ENCODE results near the gene OR9Q1. TPM values are rescaled to one million over a fixed set of nuclear protein-coding genes. Genes with fewer than 3 reads are reported as not detected.

The OR9Q1 gene
- total RNA-seq, 2 donors from 2014 or later, result 0.61 TPM; not detected in 1

DNA sequence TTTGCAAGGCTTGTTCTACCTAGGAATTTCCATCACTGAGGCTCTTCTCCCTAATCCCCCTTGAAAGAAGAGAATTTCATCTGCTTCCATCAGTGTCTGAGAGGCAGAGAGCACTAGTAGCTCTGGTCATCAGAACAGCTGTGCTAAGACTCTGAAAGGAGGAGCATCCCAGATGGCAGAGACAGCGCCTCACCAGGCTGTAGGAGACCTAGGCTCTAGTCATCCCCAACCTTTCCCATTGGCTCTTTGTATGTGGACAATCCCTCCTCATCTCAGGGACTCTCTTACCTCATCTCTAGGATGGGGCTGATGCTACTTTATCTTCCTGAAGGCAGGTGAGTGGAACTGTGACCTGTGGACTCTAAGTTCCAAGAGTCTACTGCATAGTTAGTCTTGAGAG, 110.5 kb downstream of the OR9Q1 start:
- Mint-ChIP-seq H3K27ac (no peak overlapping the region), H3K9me3 (no peaks in the 10 kb centered on the region), H3K36me3 (ENCODE audit: low read depth) (no peaks in the 10 kb centered on the region), H3K27me3 (no peaks in the 10 kb centered on the region), H3K4me1 (no peaks in the 10 kb centered on the region), H3K4me3 (no peak overlapping the region)
- ATAC-seq (replicated peaks), result no peak

DNA sequence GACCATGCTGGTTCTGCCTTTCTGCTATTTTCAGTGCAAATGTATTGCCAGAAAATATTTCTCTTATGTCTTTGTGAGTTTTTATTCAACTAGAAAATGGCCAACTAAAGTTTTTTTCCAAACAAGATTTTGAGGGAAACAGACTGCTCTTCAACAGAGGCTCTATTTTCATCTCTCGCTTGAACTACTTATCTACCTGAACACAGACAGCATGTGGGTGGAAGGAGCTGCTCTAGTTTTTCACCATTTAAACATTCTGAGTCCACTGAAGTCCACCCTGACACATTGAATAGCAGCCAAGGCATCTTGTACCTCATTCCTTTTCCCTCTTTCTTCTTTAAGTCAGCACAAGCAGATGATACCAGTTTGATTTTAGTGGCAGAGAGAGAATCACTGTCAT, 111.5 kb downstream of the OR9Q1 start:
- H3K36me3 Mint-ChIP-seq (ENCODE audit: low read depth), result no peaks in the 10 kb centered on the region
- H3K4me3 Mint-ChIP-seq, result no peak overlapping the region
- no peak overlapping the region for H3K27ac Mint-ChIP-seq
- no peaks in the 10 kb centered on the region for H3K4me1 Mint-ChIP-seq
- ATAC-seq (replicated peaks), result no peak
- no peaks in the 10 kb centered on the region for H3K9me3 Mint-ChIP-seq
- H3K27me3 Mint-ChIP-seq, result no peaks in the 10 kb centered on the region

DNA sequence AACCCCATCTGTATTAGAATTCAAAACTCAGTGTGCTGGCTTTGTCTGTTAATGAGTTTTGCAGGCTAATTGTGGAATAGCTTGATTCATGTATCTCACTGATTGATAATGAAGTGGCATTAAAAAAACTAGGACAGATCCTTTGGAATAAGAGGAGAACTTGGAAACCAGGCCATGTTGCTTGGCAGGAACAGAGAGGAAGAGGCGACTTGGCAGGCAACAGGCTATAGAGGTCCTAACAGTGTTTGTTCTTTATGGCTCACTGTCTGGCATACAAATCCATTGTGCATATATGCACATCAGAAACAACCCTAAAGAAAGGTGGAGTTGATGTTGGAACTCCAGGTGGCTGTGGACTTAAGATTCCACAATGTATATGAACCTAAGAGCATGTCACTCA, 119.1 kb downstream of the OR9Q1 start:
- ATAC-seq (replicated peaks), result no peak
- no peak overlapping the region for H3K27ac Mint-ChIP-seq
- H3K4me1 Mint-ChIP-seq, result no peaks in the 10 kb centered on the region
- H3K4me3 Mint-ChIP-seq, result no peak overlapping the region
- H3K27me3 Mint-ChIP-seq, result peaks cover 19% of the 10 kb centered on the region
- no peaks in the 10 kb centered on the region for H3K36me3 Mint-ChIP-seq (ENCODE audit: low read depth)
- H3K9me3 Mint-ChIP-seq, result no peaks in the 10 kb centered on the region

DNA sequence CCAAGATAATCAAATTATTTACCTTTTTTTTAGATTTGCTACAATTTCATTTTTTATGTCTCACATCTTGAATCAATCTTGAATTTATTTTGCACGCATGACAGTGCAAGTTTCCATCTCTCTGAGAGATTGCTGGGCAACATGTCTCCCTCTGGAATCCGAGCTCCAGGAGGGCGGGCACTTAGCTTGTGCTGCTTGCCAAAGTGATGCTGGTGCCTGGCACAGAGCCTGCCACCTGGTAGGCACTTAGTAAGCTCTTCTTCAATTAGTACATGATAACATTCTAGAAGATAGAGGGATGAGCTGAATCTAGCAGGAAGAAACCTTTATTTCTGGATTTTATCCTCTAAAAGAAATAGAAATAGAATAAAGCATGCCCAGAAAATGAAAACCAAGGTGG, 129.1 kb downstream of the OR9Q1 start:
- Mint-ChIP-seq H3K27me3 (peaks cover 8% of the 10 kb centered on the region), H3K27ac (no peak overlapping the region), H3K4me1 (no peaks in the 10 kb centered on the region), H3K9me3 (no peaks in the 10 kb centered on the region), H3K36me3 (ENCODE audit: low read depth) (no peaks in the 10 kb centered on the region), H3K4me3 (no peak overlapping the region)
- ATAC-seq (replicated peaks), result no peak

DNA sequence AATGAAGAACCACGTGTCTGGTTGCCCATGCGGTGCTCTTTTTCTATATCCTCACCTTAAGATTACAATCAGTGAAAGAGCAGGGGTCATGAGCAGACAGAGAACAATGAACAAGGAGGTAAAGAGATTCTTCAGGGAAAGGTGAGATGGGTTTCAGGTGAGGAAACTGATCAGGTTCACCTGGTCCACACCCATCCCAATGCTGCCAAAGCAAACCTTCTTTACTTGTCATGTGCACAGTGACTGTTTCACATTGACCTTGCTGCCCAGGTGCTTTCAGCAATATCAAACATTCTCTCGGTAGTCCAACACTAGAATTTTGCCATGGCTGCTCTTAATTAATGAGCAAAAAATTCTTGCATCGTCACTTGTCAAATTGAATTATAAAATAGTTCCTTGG, 140.7 kb downstream of the OR9Q1 start:
- H3K4me3 Mint-ChIP-seq, result no peak overlapping the region
- no peak for ATAC-seq (replicated peaks)
- H3K27ac Mint-ChIP-seq, result no peak overlapping the region
- no peaks in the 10 kb centered on the region for H3K36me3 Mint-ChIP-seq (ENCODE audit: low read depth)
- H3K9me3 Mint-ChIP-seq, result no peaks in the 10 kb centered on the region
- H3K4me1 Mint-ChIP-seq, result no peaks in the 10 kb centered on the region
- H3K27me3 Mint-ChIP-seq, result peaks cover 12% of the 10 kb centered on the region

DNA sequence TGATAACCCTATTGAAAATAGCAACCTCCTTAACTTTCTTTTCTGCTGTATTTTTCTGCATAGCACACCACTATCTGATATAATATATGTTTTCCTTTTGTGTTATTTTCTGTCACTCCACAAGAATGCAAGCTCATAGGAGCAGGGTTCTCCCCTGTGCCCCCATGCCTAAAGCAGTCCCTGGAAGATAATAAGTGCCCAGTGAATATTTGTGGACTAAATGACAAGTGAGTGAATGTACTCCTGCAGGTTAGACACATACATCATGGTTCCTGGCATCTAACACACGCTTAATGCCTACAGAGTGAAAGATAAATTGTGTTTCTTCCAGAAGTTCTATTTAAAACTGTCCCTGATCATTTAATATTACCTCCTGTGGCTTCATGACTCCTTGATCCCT, 141.3 kb downstream of the OR9Q1 start:
- Mint-ChIP-seq H3K9me3 (no peaks in the 10 kb centered on the region), H3K36me3 (ENCODE audit: low read depth) (no peaks in the 10 kb centered on the region), H3K27me3 (peaks cover 12% of the 10 kb centered on the region), H3K4me3 (no peak overlapping the region), H3K27ac (no peak overlapping the region), H3K4me1 (no peaks in the 10 kb centered on the region)
- ATAC-seq (replicated peaks), result no peak

DNA sequence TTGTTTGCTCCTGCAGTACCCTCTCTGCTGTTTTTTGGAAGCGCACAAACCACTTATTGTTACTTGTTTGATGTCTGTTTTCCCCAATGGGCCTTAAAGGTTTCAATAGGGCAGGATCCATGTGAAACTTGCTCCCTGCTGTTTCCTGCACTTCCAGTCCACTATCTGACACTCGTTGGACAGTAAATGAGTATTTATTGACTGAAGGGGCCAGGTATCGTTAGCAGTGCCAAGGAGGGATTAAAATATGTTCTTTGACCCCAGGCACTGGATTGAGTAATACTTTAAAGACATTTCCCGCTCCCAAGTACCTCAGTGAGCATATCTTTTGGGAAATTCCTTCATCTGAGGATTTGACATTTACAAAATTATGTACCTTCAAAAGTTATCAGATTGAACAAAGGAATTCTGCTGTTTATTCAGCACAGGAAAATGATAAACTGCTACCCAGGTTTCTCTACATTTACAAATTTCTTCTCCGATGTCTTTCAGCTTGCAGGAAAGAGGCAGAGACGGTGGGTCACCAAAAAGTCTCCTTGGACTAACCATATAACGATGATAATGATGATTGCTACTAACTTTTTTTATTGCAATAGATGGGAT, 141.9 kb downstream of the OR9Q1 start:
- Mint-ChIP-seq H3K9me3 (peaks cover 3% of the 10 kb centered on the region), H3K36me3 (ENCODE audit: low read depth) (no peaks in the 10 kb centered on the region), H3K27me3 (peaks cover 12% of the 10 kb centered on the region), H3K4me1 (no peaks in the 10 kb centered on the region), H3K4me3 (no peak overlapping the region), H3K27ac (no peak overlapping the region)
- no peak for ATAC-seq (replicated peaks)

DNA sequence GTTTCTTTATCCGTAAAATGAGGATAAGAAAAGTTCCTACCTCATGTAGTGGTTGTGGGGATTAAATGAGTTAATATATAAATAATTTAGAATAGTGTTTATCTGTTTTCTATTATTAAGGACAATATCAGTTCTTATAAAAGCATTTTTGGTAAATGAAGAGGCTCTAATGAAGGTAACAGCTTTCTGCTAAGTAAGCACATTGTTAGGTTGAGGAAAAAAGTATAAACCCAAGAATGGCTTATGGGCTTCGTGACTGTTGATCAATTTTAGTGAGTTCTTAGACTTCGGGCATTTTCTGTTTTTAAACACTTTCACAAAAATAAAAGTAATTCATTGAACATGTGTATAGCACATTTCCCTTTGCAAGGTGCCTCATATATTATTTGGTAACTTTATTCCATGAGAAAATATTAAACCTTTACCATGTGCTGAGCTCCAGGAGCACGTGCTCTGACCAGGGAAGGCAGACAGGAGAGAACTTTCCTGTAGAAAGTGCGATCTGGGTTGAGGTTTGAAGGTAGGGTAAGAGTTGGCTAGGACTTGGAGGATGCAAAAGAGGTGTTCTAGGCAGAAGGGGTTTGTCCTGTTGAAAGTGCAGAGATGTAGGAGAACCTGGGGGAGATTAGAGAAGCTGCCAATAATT, 153.9 kb downstream of the OR9Q1 start:
- Mint-ChIP-seq H3K27me3 (peaks cover 23% of the 10 kb centered on the region), H3K4me3 (no peak overlapping the region), H3K9me3 (no peaks in the 10 kb centered on the region), H3K4me1 (no peaks in the 10 kb centered on the region), H3K27ac (no peak overlapping the region), H3K36me3 (ENCODE audit: low read depth) (no peaks in the 10 kb centered on the region)
- ATAC-seq (replicated peaks), result no peak

DNA sequence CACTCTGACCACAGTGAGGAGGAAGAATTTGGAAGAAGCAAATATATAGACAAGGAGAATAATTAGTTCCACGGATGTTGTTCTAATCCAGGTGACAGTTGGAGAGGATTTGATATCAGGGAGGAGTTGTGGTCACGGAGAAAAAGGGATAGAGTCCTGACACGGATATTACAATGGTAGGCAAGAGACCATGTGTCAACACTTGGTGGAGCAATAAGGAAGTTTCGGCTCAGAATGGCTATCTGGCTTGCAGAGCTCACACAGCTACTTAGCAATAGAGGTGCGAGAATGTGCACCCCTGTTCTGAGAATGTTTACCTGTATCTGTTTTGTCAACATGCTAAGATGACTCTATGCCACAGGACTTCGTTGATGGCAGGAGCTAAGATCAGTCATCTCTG, 154.8 kb downstream of the OR9Q1 start:
- Mint-ChIP-seq H3K4me1 (no peaks in the 10 kb centered on the region), H3K9me3 (no peaks in the 10 kb centered on the region), H3K36me3 (ENCODE audit: low read depth) (no peaks in the 10 kb centered on the region), H3K27me3 (peaks cover 23% of the 10 kb centered on the region), H3K4me3 (no peak overlapping the region), H3K27ac (no peak overlapping the region)
- ATAC-seq (replicated peaks), result no peak

DNA sequence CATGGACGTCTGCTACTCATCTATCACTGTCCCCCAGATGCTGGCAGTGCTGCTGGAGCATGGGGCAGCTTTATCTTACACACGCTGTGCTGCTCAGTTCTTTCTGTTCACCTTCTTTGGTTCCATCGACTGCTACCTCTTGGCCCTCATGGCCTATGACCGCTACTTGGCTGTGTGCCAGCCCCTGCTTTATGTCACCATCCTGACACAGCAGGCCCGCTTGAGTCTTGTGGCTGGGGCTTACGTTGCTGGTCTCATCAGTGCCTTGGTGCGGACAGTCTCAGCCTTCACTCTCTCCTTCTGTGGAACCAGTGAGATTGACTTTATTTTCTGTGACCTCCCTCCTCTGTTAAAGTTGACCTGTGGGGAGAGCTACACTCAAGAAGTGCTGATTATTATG, 156.0 kb downstream of the OR9Q1 start:
- no peaks in the 10 kb centered on the region for H3K36me3 Mint-ChIP-seq (ENCODE audit: low read depth)
- ATAC-seq (replicated peaks), result no peak
- peaks cover 21% of the 10 kb centered on the region for H3K27me3 Mint-ChIP-seq
- H3K27ac Mint-ChIP-seq, result no peak overlapping the region
- H3K9me3 Mint-ChIP-seq, result no peaks in the 10 kb centered on the region
- H3K4me3 Mint-ChIP-seq, result no peak overlapping the region
- no peaks in the 10 kb centered on the region for H3K4me1 Mint-ChIP-seq

DNA sequence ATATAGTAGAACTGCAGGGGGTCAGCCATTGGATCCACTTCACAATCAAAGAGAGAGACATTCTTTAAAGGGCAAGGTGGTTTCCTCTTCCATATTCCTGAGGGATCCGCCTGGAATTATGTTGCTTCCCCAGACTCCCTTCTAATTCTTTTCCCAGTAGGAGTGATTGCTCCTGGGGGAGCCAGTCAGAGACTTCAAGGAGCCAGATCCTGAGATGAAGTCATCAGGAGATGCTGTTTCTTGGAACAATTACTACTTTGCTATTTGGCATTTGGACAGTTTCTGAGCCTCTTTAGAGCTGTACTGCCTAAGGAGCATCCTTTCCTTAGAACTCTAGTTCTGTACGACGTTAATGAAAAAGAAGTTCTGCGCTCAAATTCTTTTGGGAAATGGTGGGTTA, 163.3 kb downstream of the OR9Q1 start:
- H3K4me1 Mint-ChIP-seq, result no peaks in the 10 kb centered on the region
- no peaks in the 10 kb centered on the region for H3K36me3 Mint-ChIP-seq (ENCODE audit: low read depth)
- ATAC-seq (replicated peaks), result no peak
- no peaks in the 10 kb centered on the region for H3K27me3 Mint-ChIP-seq
- H3K9me3 Mint-ChIP-seq, result no peaks in the 10 kb centered on the region
- no peak overlapping the region for H3K27ac Mint-ChIP-seq
- no peak overlapping the region for H3K4me3 Mint-ChIP-seq

DNA sequence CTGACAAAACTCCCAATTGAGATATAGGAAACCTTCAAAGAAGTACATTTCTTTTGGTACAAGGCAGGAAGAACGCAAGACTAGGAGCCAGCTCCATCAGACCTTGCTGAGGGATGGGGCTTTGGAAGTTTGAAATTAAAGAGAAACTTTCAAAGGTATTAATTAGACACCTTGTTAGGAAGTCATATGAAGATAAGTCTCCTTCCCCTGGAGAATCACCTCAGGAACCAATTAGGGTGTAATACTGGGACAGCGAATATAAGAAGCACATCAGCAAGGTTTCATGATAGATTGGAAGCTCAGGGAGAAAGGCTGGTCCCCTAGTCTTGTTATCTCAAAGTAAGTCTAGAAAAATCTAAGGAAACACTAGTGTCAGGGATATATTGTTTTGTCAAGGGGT, 165.1 kb downstream of the OR9Q1 start, which contains the start of gene OR9Q2:
OR9Q2 (plus strand) TSS at position 301 of the 400 bp plus-strand sequence. CDS start 1,421 bp downstream, outside the sequence.
- H3K36me3 Mint-ChIP-seq (ENCODE audit: low read depth), result no peaks in the 10 kb centered on the region
- ATAC-seq (replicated peaks), result no peak
- H3K27ac Mint-ChIP-seq, result no peak within 1 kb of the TSS
- no peak within 1 kb of the TSS for H3K4me3 Mint-ChIP-seq
- no peaks in the 10 kb centered on the region for H3K27me3 Mint-ChIP-seq
- no peaks in the 10 kb centered on the region for H3K4me1 Mint-ChIP-seq
- no peaks in the 10 kb centered on the region for H3K9me3 Mint-ChIP-seq

DNA sequence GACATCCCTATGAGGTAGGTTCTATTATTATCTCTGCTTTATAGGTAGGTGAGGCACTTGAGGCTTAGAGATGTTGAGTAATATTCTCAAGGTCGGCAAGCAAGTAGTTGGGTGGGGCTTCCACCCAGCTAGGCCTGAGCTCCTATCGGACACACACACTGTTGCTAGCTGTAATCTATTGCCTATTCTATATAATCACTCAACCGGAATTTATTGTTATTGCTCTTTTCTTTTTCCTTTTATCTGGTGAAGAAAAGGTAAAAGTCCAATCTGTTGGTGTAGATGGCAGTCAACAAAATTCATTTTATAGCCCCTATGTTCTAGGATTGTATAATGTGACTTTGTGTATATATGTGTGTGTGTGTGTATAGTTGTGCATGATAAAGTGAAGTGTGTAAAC, 168.5 kb downstream of the OR9Q1 start:
- Mint-ChIP-seq H3K4me1 (no peaks in the 10 kb centered on the region), H3K4me3 (no peak overlapping the region), H3K36me3 (ENCODE audit: low read depth) (no peaks in the 10 kb centered on the region), H3K9me3 (no peaks in the 10 kb centered on the region), H3K27me3 (no peaks in the 10 kb centered on the region), H3K27ac (no peak overlapping the region)
- ATAC-seq (replicated peaks), result no peak

DNA sequence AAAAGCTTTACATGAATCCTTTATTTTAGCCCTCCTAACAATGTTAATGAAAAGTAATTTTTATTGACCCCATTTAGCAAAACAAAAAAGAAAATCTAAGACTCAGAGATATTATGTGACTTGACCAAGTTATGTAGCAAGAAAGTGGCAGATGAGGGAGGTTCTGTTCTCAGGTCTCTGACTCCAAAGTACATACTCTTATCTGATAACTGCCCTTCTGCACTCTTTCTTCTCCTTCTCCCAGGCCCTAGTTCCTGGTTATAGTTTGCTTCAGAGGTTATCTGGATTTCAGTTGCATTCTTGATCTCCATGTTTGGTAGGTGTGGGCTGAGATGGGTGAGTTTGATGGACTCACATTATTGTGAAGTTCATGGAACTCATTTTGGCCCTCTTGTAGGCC, 169.7 kb downstream of the OR9Q1 start:
- Mint-ChIP-seq H3K9me3 (peaks cover 4% of the 10 kb centered on the region), H3K36me3 (ENCODE audit: low read depth) (no peaks in the 10 kb centered on the region), H3K4me3 (no peak overlapping the region), H3K27me3 (no peaks in the 10 kb centered on the region), H3K27ac (no peak overlapping the region), H3K4me1 (no peaks in the 10 kb centered on the region)
- no peak for ATAC-seq (replicated peaks)

DNA sequence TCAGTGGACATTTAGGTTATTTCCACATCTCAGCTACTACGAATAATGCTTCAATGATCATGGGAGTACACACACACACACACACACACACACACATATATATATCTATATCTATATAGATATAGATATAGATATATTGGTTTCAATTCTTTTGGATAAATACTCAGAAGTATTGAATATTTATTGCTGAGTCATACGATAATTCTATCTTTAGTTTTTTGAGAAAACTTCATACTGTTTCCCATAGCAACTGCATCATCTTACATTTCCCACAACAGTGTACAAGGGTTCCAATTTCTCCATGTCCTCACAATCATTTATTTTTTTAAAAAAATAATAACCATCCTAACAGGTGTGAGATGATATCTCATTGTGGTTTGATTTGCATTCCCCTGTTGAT, 172.3 kb downstream of the OR9Q1 start:
- Mint-ChIP-seq H3K27ac (no peak overlapping the region), H3K36me3 (ENCODE audit: low read depth) (no peaks in the 10 kb centered on the region), H3K4me1 (no peaks in the 10 kb centered on the region), H3K4me3 (no peak overlapping the region), H3K27me3 (peaks cover 4% of the 10 kb centered on the region), H3K9me3 (peaks cover 4% of the 10 kb centered on the region)
- no peak for ATAC-seq (replicated peaks)
